Jurkat, Clone E6-1 (cell line): ENCODE data around the gene WDR33.
A peak's percentile ranks its signal among the peaks of the same experiment; 100 is the strongest.

ENCODE experiments used
- DNase-seq: peaks from one replicate; pipeline ENCODE4 v3.0.0-alpha.2; 2011; ENCODE audit warnings: low read depth, low spot score
- H3K4me3 ChIP-seq: 2 replicates; pipeline ENCODE4 v1.5.1; 2011; ENCODE audit warnings: mild to moderate bottlenecking, low read length, control low read depth, moderate library complexity

The WDR33 gene

DNA sequence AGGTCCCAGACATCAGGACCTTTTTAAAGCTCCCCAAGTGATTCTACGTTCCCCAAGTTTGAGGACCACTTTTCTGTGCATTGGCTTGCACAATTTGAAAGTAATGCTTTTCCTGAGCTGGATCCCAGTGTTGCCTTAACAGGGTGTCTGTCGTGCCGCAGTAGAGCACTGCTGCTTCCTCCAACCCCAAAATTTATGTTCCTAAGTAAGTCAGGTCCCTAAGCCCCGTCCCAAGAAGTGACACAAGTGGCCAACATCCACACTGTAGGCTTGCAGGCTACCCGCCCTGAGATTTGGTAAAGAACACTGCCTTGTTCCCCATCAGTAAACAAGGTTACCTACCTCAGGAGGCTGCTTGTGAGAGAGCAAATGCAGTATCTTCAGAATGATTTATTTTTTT lies 107.7 kb downstream of the WDR33 start:
- no peak overlapping the region for H3K4me3 ChIP-seq
- DNase-seq = no peak

DNA sequence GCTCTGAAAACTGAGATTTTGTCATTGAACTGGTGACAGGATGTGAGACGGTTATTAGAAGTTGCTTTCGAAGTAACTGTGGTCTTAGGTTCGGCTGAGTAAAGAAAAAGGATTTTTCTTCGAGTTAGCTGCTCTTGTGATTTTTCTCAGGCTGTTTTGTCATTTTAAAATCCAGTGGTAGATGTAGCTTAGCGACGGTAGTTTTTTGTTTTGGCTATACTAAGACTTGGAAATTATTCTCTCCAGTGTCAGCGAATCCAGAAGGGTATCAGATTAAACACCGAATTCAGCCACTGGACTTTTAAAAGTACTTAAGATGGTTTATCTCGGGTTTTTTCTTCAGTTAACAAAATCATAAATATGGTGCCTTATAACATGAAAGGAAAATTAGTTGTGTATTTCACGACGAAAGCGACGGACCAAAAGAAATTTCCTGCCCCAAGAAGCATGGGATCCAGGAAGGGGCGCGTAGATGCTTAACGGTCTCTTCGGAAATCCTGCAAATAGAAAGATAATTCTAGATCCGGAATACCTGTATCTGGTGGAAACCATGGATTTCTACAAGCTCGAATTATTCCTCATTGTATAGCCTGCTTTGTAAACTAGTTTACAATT lies 108.5 kb downstream of the WDR33 start:
- no peak for DNase-seq

GRCh38 chr2:127701651-127702394 lies 109.1 kb downstream of the WDR33 start:
- DNase-seq = peak; percentile 71
- peak overlapping the region; percentile 65 for H3K4me3 ChIP-seq

More for the DNA sequence above, 108.5 kb downstream of the WDR33 start:
- peak overlapping the region; percentile 65 for H3K4me3 ChIP-seq

DNA sequence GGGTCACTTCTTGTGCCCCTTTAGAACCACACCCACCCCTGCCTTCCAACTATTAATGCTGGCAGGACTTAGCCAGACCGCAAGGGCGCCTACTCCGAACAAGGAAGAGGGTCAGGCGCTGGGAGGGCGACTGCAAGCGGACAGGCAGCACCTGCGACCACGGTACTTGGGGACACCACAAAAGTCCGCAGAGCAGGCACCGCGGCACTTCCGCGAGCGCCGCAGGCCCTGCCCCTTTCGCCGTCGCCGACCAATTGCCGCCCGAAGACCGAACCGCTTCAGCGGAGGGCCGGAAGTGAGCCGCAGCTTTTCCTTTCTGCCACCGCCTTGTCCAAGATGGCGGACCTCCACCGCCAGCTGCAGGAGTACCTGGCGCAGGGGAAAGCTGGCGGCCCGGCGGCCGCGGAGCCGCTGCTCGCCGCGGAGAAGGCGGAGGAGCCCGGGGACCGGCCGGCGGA lies 109.7 kb downstream of the WDR33 start, which contains the start of gene SFT2D3:
Gene SFT2D3, plus strand, starts transcription at position 305 of the 458 bp plus-strand sequence. Its CDS starts 32 bp downstream, at position 337.
- H3K4me3 ChIP-seq = peak within 1 kb of the TSS; percentile 65

DNA sequence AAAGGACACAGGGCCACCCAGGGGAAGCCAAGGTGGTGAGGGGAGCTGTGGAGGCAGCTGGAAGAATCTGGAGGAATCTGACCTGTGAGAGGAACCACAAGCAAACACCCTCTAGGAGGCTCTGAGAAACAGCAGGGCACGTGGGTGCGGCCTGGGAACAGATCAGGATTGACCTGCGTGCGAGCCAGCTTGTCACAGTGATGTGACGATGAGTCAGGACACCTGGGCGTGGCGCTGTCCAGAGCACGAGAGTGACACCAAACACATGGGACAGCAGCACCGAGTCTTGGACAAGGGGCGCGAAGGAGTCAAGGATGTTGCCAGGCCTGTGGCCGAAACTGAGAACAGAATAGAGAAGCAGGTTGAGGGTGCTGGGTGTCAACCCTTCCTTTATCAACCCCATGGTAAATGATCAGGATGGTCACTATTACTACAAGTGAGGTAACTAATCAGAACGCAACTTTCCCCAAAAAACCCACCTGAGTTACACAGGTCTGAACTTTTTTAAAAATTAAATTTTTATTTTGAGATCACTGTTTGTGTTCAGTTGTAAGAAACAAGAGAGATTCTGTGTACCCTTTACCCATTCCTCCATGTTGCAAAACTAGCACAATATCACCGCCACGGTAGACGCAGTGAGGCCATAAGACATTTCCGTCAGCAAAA lies 110.3 kb downstream of the WDR33 start:
- H3K4me3 ChIP-seq = peak overlapping the region; percentile 65
- DNase-seq = peak; percentile 8

More for the DNA sequence above, 109.7 kb downstream of the WDR33 start, which contains the start of gene SFT2D3:
- DNase-seq = peak; percentile 89

DNA sequence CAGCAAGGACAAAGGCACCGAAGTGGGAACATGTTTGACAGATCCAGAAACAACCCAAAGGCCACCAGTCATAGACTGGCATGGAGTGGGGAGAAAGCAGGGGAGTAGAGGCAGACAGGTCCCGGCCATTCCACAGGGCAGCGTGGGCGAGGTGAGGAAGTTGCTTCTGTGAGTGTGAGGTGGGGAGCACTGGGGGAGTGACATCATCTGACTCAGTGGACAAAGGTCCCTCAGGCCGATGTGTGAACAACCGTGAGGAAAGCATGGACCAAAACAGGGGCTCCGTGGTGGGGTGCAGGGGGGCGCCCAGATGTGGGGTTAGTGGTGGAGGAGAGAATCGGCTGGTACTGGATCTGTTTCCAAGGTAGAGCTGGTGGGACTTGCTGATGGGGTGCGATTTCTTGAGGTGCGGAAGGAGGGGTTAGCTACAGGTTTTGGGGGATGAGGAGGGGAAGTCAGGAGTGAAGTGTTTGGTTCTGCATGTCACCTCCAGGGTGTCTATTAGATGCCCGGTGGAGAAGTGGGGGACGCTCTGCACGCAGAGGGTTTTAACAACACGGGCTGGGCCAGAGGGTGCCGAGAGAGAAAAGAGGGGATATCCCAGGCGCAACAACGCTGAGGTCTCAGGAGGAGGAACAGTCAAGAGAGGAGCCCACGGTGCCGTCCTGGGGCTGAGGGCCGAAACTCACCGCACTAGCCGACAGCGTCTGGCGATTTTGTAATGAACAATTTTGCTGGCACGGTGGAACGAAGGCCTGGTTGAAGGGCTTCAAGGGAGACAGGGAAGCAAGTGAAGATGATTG lies 112.2 kb downstream of the WDR33 start:
- H3K4me3 ChIP-seq = no peak overlapping the region
- no peak for DNase-seq

- H3K4me3 ChIP-seq = no peak overlapping the region
- no peak for DNase-seq
These were observed 113.3 kb downstream of the WDR33 start for GRCh38 chr2:127697482-127698180.

DNA sequence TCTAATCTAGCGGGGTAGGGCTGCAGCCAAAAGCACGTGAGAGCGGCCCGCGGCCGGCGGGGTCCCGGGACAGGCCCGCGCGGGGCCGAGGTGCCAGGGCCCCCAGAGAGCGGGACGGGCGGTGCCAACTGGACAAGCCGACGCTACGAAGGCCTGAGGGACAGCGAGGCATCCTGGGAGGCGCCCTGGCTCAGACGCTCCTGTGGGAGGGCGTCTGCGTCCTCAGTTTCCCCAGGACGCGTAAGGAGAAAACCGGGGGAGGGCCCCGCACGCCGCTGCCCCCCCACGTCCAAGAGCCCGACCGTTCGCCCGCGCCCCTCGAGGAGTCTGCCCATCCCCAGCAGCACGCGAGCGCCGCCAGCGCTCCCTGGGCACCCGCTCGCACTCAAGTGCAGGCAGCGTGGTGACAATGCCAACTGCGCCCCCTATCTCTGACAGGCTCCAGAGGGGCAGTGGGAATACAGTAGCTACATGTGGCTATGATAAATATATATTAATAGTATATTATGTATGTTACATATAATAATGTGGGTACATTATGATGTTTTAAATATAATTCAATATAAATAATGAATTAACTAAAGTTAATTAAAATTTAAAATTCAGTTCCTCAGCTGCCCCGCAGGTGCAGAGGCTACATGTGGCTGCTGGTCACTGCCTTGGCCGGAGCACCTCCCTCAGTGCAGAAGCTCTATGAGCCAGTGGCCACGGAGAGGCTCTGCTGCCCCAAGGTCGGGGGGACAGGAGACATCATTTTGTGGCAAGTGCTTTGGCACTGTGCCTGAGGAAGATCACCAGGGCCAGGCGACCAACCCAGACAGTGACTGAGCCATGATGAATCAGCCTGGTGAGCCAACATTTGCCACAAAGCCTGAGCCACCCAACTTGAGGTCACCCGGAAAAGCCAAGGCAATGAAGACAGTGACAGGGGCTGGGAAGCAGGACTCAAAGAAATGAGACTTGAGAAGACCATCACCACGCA lies 115.2 kb downstream of the WDR33 start:
- H3K4me3 ChIP-seq = no peak overlapping the region
- DNase-seq = no peak

DNA sequence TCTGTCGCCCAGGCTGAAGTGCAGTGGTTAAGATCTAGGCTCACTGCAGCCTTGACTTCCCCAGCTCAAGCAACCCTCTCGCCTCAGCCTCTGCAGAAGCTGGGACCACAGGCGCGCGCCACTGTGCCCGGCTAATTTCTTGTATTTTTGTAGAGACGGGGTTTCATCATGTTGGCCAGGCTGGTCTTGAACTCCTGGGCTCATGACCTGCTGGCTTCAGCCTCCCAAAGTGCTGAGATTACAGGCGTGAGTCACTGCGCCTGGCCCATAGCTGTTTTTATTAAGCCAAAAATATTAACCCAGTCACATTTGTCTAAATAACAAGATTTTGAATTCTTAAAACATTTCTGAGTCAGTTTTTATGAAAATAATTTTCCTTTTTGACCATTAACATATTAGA lies 116.0 kb downstream of the WDR33 start:
- H3K4me3 ChIP-seq = no peak overlapping the region
- DNase-seq = no peak

DNA sequence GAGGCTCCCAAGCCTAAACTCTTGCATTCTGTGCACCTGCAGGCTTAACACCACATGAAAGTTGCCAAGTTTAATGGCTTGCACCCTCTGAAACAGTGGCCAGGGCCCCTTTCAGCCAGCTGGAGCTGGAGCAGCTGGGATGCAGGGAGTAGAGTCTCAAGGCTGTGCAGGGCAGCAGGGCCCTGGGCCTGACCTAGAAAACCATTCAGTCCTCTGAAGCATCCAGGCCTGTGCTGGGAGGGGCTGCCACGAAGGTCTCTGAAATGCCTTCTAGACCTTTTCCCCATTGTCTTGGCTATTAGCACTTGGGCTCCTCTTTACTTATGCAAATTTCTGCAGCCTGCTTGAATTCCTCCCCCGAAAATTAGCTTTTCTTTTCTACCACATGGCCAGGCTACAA lies 120.3 kb downstream of the WDR33 start:
- no peak for DNase-seq

GRCh38 chr2:127688405-127688804 lies 122.6 kb downstream of the WDR33 start:
- H3K4me3 ChIP-seq = no peak overlapping the region
- no peak for DNase-seq

More for the DNA sequence above, 120.3 kb downstream of the WDR33 start:
- H3K4me3 ChIP-seq = no peak overlapping the region

- H3K4me3 ChIP-seq = no peak overlapping the region
- DNase-seq = no peak
These were observed 125.4 kb downstream of the WDR33 start for GRCh38 chr2:127685410-127686080.

DNA sequence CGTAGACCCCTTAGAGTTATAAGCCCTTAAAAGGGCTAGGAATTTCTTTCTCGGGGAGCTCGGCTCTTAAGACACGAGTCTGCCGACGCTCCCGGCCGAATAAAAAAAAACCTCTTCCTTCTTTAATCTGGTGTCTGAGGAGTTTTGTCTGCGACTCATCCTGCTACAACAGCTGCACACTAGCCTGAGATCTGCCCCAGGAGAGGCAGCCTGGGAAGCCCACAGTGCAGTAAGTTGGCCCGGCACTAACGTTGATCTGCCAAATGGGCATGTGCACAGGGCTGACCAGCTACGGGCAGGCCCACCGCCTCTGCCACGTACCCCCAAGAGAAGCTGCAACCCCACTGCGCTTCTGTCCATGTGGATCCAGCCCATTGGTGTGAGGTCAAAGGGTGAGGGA lies 127.2 kb downstream of the WDR33 start:
- H3K4me3 ChIP-seq = no peak overlapping the region
- no peak for DNase-seq

DNA sequence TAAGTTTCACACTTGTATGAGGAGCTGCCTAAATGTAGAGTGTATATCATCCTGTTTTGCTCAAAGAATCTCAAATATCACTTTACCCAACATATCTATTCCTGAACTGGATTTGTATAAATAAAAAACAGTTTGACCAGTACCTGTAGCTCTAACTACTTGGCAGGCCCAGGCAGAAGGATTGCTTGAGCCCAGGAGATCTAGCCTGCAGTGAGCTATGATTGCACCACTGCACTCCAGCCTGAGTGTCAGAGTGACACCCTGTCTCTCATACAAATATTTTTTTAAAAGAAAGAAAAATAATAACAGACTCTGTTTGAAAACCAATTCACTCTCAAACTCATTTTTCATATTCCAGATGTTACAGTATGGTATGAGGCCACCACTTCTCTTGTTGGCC lies 127.9 kb downstream of the WDR33 start:
- no peak for DNase-seq
- H3K4me3 ChIP-seq = no peak overlapping the region

DNA sequence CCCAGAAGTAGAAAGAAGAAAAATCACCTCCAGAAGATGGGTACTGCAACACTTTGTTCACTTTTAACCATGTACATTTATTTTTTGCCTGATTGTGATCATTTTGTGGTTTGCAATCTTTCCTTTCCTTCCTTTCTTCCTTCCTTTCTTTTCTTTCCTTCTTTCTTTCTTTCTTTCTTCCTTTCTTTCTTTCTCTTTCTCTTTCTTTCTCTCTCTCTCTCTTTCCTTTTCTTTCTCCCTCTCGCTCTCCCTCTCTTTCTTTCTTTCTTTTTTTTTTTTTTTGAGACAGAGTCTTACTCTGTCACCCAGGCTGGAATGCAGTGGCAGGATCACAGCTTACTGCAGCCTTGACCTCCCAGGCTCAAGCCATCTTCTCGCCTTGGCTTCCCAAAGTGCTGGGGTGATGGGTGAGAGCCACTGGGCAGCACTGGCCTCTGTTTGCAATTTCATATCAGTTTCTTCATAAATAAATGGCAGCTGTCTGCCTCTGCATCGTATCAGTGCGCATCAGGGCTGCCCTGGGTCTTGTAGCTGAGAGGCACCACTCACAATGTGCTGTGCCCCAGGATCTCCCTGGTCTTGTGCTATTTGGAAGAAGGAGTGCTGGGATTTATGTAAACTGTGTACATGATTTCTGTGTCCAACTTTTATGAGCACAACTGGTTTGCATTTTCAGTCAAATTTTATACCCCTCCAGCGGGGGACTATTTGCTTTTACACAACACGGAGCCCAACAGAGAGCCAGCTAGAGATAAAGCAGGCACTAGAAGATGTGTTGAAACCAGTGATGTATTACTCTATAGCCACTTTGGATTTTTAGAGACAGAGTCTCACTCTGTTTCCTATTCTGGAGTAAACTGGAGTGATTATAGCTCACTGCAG lies 128.8 kb downstream of the WDR33 start:
- DNase-seq = no peak
- H3K4me3 ChIP-seq = no peak overlapping the region

- DNase-seq = no peak
- no peak overlapping the region for H3K4me3 ChIP-seq
These were observed 129.6 kb downstream of the WDR33 start for GRCh38 chr2:127681288-127681804.
